NB4 (cell line): ENCODE data around the gene MPZ.
"Not testable (repeated sequence)": the region's sequence is repeated elsewhere in the genome, so short reads cannot be mapped to it uniquely, and the experiment has no call there.

ENCODE experiments used
- DNase-seq: peaks from one replicate; pipeline ENCODE4 v3.0.0; 2010; ENCODE audit warnings: low read depth
- H3K4me3 ChIP-seq: one replicate; pipeline ENCODE4 v1.5.1; 2011; ENCODE audit warnings: mild to moderate bottlenecking, low read depth, low read length, moderate library complexity
- MYC ChIP-seq: IDR thresholded peaks from 2 replicates; pipeline ENCODE4 v1.6.1; 2011; ENCODE audit warnings: low read depth, low read length
- POLR2A ChIP-seq: IDR thresholded peaks from 2 replicates; pipeline ENCODE4 v1.6.1; 2011; ENCODE audit warnings: mild to moderate bottlenecking; ENCODE audit not compliant: insufficient read length; ENCODE audit errors: extremely low read depth
- TF ChIP-seq, protein P1 (sequence below): IDR thresholded peaks from 2 replicates; pipeline ENCODE4 v1.6.1; 2011; ENCODE audit warnings: low read depth, low read length
- TF ChIP-seq, protein P2 (sequence below): IDR thresholded peaks from one replicate; pipeline ENCODE4 v1.5.1; 2012; ENCODE audit warnings: low read depth, low read length

Gene MPZ

DNA sequence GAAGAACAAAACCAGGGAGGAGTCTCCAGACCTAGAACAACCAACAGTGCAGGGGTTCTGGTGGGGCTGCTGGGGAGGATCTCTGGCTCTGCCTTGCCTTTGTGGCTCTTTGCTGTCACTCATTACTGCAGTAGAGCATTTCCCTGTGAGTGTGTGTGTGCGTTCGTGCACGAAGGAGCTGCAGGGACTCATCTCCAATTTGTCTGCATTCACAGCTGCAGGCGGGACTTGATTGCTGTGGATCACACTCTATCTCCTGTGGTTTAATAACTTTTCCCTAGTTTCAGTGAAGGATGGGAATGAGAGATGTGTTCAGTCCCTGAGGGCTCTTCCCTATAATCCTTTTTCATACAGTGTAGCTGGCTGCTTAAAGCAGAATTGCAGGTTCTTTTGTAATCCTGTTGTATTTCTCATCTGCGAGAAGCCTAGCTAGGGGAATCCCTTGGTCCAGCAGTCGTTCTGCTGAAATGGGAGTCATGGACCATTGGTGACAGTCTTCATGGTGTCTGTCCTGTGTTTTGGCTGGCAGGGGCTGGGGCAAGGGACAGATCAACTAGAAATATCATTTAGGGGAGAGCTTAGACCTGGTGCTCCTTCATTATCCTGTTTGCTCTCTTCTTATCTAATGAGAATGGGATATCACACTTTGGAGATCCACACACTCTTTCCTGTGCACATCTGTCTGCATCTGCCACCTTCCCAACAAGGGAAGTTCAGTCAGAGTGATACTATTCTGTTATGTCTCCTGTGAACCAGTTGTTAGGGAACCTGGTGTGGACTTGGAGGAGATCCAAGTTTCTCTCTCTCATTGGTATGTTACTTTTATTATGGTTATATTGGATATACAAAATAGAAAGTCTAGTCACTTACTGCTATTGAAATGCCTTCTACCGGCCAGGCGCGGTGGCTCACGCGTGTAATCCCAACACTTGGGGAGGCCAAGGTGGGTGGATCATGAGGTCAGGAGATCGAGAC is 48.2 kb downstream of the MPZ start:
- no peak for DNase-seq
- no peak overlapping the region for H3K4me3 ChIP-seq
- no peak for TF ChIP-seq POLR2A
- TF ChIP-seq, protein P1, sequence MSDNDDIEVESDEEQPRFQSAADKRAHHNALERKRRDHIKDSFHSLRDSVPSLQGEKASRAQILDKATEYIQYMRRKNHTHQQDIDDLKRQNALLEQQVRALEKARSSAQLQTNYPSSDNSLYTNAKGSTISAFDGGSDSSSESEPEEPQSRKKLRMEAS: no peak
- TF ChIP-seq, protein P2, sequence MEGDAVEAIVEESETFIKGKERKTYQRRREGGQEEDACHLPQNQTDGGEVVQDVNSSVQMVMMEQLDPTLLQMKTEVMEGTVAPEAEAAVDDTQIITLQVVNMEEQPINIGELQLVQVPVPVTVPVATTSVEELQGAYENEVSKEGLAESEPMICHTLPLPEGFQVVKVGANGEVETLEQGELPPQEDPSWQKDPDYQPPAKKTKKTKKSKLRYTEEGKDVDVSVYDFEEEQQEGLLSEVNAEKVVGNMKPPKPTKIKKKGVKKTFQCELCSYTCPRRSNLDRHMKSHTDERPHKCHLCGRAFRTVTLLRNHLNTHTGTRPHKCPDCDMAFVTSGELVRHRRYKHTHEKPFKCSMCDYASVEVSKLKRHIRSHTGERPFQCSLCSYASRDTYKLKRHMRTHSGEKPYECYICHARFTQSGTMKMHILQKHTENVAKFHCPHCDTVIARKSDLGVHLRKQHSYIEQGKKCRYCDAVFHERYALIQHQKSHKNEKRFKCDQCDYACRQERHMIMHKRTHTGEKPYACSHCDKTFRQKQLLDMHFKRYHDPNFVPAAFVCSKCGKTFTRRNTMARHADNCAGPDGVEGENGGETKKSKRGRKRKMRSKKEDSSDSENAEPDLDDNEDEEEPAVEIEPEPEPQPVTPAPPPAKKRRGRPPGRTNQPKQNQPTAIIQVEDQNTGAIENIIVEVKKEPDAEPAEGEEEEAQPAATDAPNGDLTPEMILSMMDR: no peak
- TF ChIP-seq MYC: no peak

DNA sequence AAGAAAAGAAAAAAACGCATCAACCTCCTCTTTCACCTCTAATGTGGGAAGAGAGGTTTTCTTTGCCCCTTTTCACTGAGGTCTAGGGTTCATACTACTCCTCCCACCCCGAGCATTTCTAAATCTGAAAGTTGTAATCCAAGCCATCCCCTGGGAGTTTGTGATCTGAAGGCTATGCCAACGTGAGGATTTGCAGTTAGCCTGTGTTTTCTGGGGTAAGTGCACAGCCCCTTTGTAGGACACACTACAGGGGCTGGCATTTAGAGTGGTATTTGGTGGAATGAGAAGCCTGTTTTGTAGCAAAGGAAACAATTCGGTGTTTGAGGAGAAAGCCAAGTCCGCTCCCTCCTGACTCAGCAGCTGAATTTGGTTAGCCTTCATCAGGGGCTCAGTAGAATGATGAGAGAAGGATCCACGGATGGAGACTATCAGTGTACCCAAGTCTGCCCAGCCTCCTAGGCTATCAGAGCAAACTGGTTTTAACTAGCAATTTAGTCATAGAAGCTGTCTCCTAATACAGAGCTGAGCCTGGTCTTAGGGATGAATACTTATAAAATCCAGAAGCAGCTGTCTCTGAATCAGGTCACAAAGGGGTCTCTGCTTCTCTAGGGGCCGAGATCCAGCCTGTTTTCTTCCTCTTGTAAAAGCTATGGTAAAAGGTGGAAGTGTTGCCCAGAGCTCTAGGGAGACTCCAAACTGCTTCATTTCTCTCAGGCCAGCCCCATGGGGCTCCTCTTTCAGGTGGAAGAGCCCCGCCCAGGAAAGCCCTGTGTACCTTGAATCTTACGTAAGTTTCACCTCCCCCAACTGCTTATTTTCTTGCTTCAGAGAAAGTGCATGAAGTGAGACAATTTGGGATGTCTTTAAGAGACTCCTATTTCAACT is 49.1 kb downstream of the MPZ start:
- H3K4me3 ChIP-seq: no peak overlapping the region
- TF ChIP-seq POLR2A (no peak), MYC (no peak)
- TF ChIP-seq, protein P1: no peak
- TF ChIP-seq, protein P2: no peak
- no peak for DNase-seq

DNA sequence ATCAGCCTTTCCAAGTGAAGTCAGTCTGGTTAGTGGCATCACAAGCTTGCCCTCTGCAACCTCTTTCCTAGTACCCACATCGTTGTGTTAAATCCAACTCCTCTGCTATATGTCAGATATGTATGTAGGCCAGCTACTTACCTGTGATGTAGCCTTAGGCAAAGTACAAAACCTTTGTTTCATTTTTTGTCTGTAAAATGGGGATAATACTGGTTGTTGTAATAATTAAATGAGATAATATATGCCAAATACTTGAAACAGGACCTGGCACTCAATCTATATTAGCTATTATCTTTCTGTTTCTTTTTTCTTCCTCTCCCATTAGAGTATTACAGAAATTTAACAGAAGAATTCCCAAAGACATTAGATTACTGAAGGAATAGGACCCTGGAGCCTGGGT is 50.0 kb downstream of the MPZ start:
- no peak overlapping the region for H3K4me3 ChIP-seq
- TF ChIP-seq POLR2A (no peak), MYC (no peak)
- TF ChIP-seq, protein P1: no peak
- TF ChIP-seq, protein P2: no peak
- DNase-seq: no peak

DNA sequence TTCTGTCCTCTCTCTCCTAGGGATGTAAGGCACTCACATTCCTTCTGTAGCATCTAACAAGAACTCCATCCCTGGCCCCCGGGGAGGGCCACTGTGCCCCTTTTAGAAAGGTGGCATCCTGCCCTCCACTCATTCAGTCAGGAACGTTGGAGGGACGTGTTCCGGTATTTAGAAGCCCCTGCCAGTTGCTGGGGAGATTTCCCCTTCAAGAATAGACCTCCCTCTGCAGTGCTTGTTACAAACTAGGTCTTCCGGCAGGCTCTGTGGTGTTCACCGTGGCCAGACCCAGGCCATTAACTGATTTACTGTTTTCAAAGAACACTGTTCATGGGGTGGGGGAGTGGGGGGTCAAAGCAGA is 50.4 kb downstream of the MPZ start:
- H3K4me3 ChIP-seq: no peak overlapping the region
- no peak for DNase-seq
- TF ChIP-seq, protein P2: no peak
- TF ChIP-seq, protein P1: no peak
- no peak for TF ChIP-seq POLR2A
- TF ChIP-seq MYC: no peak

DNA sequence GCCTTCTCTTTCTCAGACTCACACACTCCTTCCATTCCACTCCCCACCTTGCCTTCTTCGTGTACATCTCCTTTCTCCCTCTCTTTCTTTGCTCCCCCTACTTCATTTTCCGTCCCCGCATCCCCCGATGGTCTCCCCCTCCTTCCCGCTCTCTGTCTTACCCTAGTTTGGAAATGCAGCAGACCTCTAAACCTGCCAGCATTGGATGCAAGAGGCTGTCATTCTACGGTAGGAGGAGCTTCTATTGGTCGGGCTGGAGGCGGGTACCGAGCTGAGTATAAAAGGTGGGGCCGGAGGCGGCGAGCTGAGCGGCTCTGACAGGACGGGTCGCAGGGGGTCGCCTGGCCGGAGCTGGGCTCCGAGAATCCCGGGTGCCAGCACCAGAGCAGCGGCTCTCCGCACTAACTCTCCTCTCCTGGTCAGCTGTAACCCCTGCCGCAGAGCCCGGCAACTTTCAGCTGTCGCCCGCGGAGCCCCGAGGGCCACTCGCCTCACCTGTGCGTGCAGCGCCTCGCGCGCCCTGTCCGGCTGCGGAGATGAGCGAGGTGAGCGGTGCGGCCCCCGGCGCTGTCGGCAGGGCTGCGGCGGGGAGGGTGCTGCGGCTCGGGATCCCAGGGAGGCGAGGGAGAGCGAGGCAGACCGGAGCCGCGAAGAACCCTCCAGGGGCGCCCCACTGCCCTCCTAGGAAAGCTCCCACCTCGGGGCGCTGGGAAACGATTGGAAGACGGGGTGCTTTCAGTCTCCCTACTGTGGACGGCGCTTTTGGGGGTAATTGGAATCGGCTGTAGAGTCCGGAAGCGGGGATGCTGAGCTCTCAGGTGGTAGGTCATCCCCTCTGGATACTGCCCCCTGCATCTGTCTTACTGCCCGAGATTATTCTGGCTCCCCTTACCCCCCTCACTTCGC is 51.1 kb downstream of the MPZ start, which contains the start of gene PCP4L1:
Gene PCP4L1 (plus strand): TSS at position 307 of the 906 bp plus-strand sequence. CDS start 230 bp downstream, at position 537.
- TF ChIP-seq MYC: no peak
- DNase-seq: no peak
- H3K4me3 ChIP-seq: no peak within 1 kb of the TSS

DNA sequence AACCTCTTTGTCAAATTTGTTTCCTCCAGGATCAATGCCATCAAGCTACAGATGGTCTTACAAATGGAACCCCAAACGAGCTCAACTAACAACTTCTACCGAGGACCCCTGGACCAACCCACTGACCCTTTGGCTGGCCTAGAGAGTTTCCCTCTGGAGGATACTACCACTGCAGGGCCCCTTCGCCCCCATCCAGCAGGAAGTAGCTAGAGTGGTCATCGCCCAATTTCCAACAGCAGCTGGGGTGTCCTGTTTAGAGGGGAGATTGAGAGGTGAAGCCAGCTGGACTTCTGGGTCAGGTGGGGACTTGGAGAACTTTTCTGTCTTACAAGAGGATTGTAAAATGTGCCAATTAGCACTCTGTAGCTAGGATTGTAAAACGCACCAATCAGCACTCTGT is 52.7 kb downstream of the MPZ start:
- H3K4me3 ChIP-seq, DNase-seq: not testable (repeated sequence)

DNA sequence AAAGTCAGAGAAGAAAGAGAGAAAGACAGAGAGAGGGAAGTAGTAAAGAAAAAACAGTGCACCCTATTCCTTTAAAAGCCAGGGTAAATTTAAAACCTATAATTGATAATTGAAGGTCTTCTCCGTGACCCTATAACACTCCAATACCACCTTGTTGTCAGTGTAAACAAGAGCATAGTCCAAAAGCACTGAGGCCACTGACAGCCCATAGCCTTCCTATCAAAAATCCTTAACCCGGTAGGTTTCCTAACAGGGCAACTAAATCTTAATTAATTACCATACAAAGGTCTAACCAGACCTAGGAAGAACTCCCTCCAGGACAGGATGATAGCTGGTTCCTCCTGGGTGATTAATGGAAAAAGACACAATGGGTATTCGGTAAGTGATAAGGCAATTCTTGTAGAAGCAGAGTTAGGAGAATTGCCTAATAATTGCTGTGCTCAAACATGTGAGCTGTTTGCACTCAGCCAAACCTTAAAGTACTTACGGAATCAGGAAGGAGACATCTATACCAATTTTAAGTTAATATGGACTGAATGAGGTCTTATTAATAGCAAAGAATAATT is 53.7 kb downstream of the MPZ start:
- DNase-seq: not testable (repeated sequence)

DNA sequence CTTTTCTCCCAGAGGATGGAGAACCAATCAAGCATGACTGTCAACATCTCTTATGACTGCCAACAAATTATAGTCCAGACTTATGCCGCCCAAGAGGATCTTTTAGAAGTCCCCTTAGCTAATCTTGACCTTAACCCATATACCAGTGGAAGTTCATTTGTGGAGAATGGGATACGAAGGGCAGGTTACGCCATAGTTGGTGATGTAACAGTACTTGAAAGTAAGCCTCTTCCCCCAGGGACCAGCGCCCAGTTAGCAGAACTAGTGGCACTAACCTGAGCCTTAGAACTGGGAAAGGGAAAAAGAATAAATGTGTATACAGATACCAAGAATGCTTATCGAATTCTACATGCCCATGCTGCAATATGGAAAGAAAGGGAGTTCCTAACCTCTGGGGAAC is 54.5 kb downstream of the MPZ start:
- peak; percentile 64 for DNase-seq
- H3K4me3 ChIP-seq: not testable (repeated sequence)

More for the DNA sequence above, 53.7 kb downstream of the MPZ start:
- H3K4me3 ChIP-seq: not testable (repeated sequence)
